HepG2 (cell line): ENCODE results near the gene DGKG. TPM values are rescaled to one million over a fixed set of nuclear protein-coding genes. Genes with fewer than 3 reads are reported as not detected.

Experiments used
- ATAC-seq: fragments of 200-7000 bp; cut with Tn5 transposase; 3 replicates; pipeline ENCODE4 v1.9.1; 2020; ENCODE audit warnings: mild to moderate bottlenecking, moderate library complexity
- BruUV-seq: library from RNA; stranded (reverse); fragments of 400-500 nt; replicated peaks from 2 replicates; lab custom pipeline; 2021; lab: Mats Ljungman, UMichigan
- CTCF ChIA-PET: fragments of 300-600 bp; formaldehyde crosslinking; extraction: SDS; loops from one replicate; lab custom pipeline; 2021; ENCODE audit warnings: low total read pairs, inconsistent platforms, low intra/inter-chr PET ratio; lab: Yijun Ruan, JAX
- POLR2A ChIA-PET: fragments of 350-600 bp; sonication (Branson Sonifier 250); formaldehyde crosslinking; loops from one replicate; lab custom pipeline; 2020; ENCODE audit warnings: antibody characterized with exemption, inconsistent platforms; lab: Yijun Ruan, JAX
- DNase-seq: peaks from one replicate; pipeline ENCODE4 v3.0.0-alpha.2; 2015; ENCODE audit warnings: low spot score
- FAIRE-seq: peaks from 3 replicates; lab custom pipeline; 2011; peaks lifted over from hg19 to GRCh38; lab: Jason Lieb, UNC
- H2AFZ ChIP-seq: one replicate; pipeline ENCODE4 v1.6.1; 2011; ENCODE audit warnings: low read length, inconsistent platforms
- H3K27ac ChIP-seq: fragments of 300-600 bp; 3 replicates; pipeline ENCODE4 v1.8.0; 2011; ENCODE audit warnings: mixed run types, mild to moderate bottlenecking, mixed read lengths, low read length, inconsistent platforms; ENCODE audit not compliant: insufficient read depth; ENCODE audit errors: extremely low read length
- H3K27me3 ChIP-seq, 2 experiments: fragments of 200-600 bp in 1 of 2; 2 replicates in 1 of 2; 3 replicates in 1 of 2; pipeline versions ENCODE4 v1.6.0 to v1.8.0; 2011; ENCODE audit warnings: low read length in 2 of 2, mild to moderate bottlenecking in 2 of 2, moderate library complexity in 2 of 2, inconsistent platforms in 1 of 2; ENCODE audit not compliant: insufficient read depth in 2 of 2, control insufficient read depth in 1 of 2
- H3K36me3 ChIP-seq, 2 experiments: fragments of 200-600 bp in 1 of 2; replicated peaks in 1 of 2; 2 replicates in 1 of 2; 3 replicates in 1 of 2; pipeline versions ENCODE4 v1.5.1 to v1.8.0; 2011; ENCODE audit warnings: low read length in 2 of 2, inconsistent platforms in 1 of 2; ENCODE audit not compliant: insufficient read depth in 2 of 2, control insufficient read depth in 1 of 2
- H3K4me1 ChIP-seq: 2 replicates; pipeline ENCODE4 v1.5.1; 2012; ENCODE audit warnings: low read length, inconsistent platforms; ENCODE audit not compliant: insufficient read depth
- H3K4me2 ChIP-seq: 2 replicates; pipeline ENCODE4 v1.6.0; 2011; ENCODE audit warnings: low read depth, low read length, inconsistent platforms
- H3K4me3 ChIP-seq, 3 experiments: fragments of 200-600 bp in 1 of 3; sonication (generic), shearing (Covaris generic) in 1 of 3; replicated peaks in 1 of 3; 2 replicates each; pipeline ENCODE4 v1.5.1; 2011 to 2016; ENCODE audit warnings: low read length in 3 of 3, inconsistent platforms in 2 of 3, low read depth in 2 of 3, mild to moderate bottlenecking in 2 of 3, control low read depth in 1 of 3, mixed read lengths in 1 of 3; ENCODE audit not compliant: insufficient read depth in 1 of 3
- H3K79me2 ChIP-seq: one replicate; pipeline ENCODE4 v1.6.1; 2011; ENCODE audit warnings: low read length, inconsistent platforms; ENCODE audit not compliant: insufficient read depth
- H3K9ac ChIP-seq: 2 replicates; pipeline ENCODE4 v1.6.0; 2011; ENCODE audit warnings: mild to moderate bottlenecking, low read depth, low read length, inconsistent platforms; ENCODE audit not compliant: insufficient read depth
- H3K9me3 ChIP-seq: 2 replicates; pipeline ENCODE4 v1.5.1; 2012; ENCODE audit warnings: mild to moderate bottlenecking, low read length
- H4K20me1 ChIP-seq: 2 replicates; pipeline ENCODE4 v1.6.0; 2011; ENCODE audit warnings: inconsistent platforms, mild to moderate bottlenecking, low read length, moderate library complexity; ENCODE audit not compliant: insufficient read depth
- CBFB ChIP-seq: sonication (generic); formaldehyde crosslinking; IDR thresholded peaks from 2 replicates; pipeline ENCODE4 v1.4.0; 2020; ENCODE audit warnings: missing genetic modification reagents
- CCDC6 ChIP-seq: sonication (generic); formaldehyde crosslinking; IDR thresholded peaks from 2 replicates; pipeline ENCODE4 v1.8.1; 2022; ENCODE audit warnings: mild to moderate bottlenecking, missing genetic modification reagents, moderate library complexity
- DR1 ChIP-seq: sonication (generic); formaldehyde crosslinking; IDR thresholded peaks from 2 replicates; pipeline ENCODE4 v1.8.0; 2021; ENCODE audit warnings: mild to moderate bottlenecking, missing genetic modification reagents, inconsistent platforms
- MIER3 ChIP-seq: IDR thresholded peaks from 2 replicates; pipeline ENCODE4 v1.6.1; 2016; ENCODE audit warnings: missing compliant biosample characterization, borderline replicate concordance
- ZNF331 ChIP-seq: sonication (generic); formaldehyde crosslinking; IDR thresholded peaks from 2 replicates; pipeline ENCODE4 v1.4.0; 2020; ENCODE audit warnings: missing genetic modification reagents
- ZNF333 ChIP-seq: sonication (generic); formaldehyde crosslinking; IDR thresholded peaks from 2 replicates; pipeline ENCODE4 v1.4.0; 2020; ENCODE audit warnings: mild to moderate bottlenecking, missing genetic modification reagents, borderline replicate concordance
- ZNF660 ChIP-seq: sonication (generic); formaldehyde crosslinking; IDR thresholded peaks from 2 replicates; pipeline ENCODE4 v1.5.1; 2020; ENCODE audit warnings: mild to moderate bottlenecking, low read depth, missing genetic modification reagents, borderline replicate concordance
- WGBS: methylation state at CpG from one replicate; pipeline ENCODE4 v1.1.6; 2017; ENCODE audit warnings: low lambda C conversion rate; 5-methylcytosine and 5-hydroxymethylcytosine counted together
- in situ Hi-C: cut with HindIII; loops from 2 replicates; pipeline ENCODE4 v1.10.0; 2017; ENCODE audit warnings: low pct_unique_long_range_greater_than_20kb; ENCODE audit not compliant: extremely low pct_ligation_motif_present
- intact Hi-C: fragments of 100-400 bp; cut with micrococcal nuclease; formaldehyde crosslinking; loops from one replicate; pipeline ENCODE4 v1.10.0; 2022; ENCODE audit not compliant: unreplicated experiment
- polyA plus RNA-seq, 8 experiments: library from polyadenylated mRNA; depleted of rRNA in 3 of 8; stranded (reverse) in 7 of 8; unstranded in 1 of 8; fragments of >200 nt; fragmentation: Illumina TruSeq in 4 of 8; extraction: Trizol in 4 of 8; gene quantifications; 2 replicates each; pipeline versions ENCODE4 v1.2.1 to v1.2.3, GENCODE V29; 2011 to 2016; ENCODE audit warnings: low read depth in 4 of 8, missing spikeins in 1 of 8, mixed read lengths in 1 of 8; ENCODE audit not compliant: insufficient read depth in 1 of 8
- total RNA-seq, 5 experiments: library from RNA; depleted of rRNA; stranded (reverse); fragments of >200 nt; fragmentation: Illumina TruSeq; extraction: Trizol; gene quantifications; 2 replicates each; pipeline ENCODE4 v1.2.3, GENCODE V29; 2016; ENCODE audit warnings: low read depth in 1 of 5
- TF ChIP-seq, protein P1 (sequence below): sonication (generic); formaldehyde crosslinking; IDR thresholded peaks from 2 replicates; pipeline ENCODE4 v1.9.0; 2022; ENCODE audit warnings: missing genetic modification reagents, mild to moderate bottlenecking, borderline replicate concordance
- TF ChIP-seq, protein P2 (sequence below): sonication (generic); formaldehyde crosslinking; IDR thresholded peaks from 2 replicates; pipeline ENCODE4 v1.5.1; 2020; ENCODE audit warnings: mild to moderate bottlenecking, missing genetic modification reagents, borderline replicate concordance

The DGKG gene
- total and polyA plus RNA-seq, 2 of the 13 experiments (the other 11 are each of a cell fraction or from before 2014, with no cell fraction given), result 3.8 to 6.2 TPM

DNA sequence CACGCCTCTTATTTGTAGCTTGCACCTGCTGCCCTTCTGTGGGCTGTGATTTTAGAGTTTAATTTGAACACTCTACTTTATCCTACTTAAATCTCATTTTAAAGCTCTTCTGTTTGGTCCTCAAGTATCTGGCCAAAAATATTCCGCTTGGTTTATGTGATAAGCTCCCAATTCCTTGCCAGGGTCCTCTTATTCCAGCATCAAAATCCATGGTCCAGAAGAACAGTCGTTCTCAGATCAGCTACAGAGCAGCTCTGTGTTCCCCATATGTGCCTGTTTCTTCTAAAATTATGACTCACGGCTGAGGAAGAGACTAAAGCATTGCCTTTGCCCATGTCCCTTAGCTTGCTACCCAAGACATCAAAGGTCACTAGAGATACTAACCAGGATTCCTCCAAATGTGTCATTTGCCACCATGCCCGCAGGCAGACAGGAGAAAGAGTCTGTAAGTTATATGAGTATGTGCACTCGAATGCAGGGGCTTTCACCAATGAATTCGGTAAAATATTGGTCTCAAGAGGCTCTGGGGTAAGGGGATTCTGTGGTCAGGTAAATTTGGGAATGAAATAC is 137.9 kb downstream of the DGKG start:
- Histone ChIP-seq H3K4me1 (no peaks in the 10 kb centered on the region), H4K20me1 (no peaks in the 10 kb centered on the region), H3K79me2 (no peaks in the 10 kb centered on the region), H3K27me3 (no peaks in the 10 kb centered on the region), H3K27ac (no peak overlapping the region), H3K36me3 (peaks cover 0 to 1% of the 10 kb centered on the region in 2 experiments; a peak in 1 of 5 replicates), H3K4me2 (no peak overlapping the region), H3K9ac (no peak overlapping the region), H2AFZ (no peak overlapping the region), H3K9me3 (no peaks in the 10 kb centered on the region), H3K4me3 (no peak overlapping the region)
- ATAC-seq (no peak), FAIRE-seq (no peak), DNase-seq (no peak)
- 91% methylated on average over 7 of the region's 7 CpGs for WGBS
- POLR2A ChIA-PET, result no interaction called here
- in situ Hi-C loops (no loop called here), intact Hi-C loops (no loop called here)
- TF ChIP-seq CBFB (CRISPR knock-in tag), result no peak
- TF ChIP-seq ZNF331 (CRISPR knock-in tag), result no peak
- TF ChIP-seq DR1, result no peak
- TF ChIP-seq ZNF660 (CRISPR knock-in tag), result no peak
- TF ChIP-seq, protein P1, sequence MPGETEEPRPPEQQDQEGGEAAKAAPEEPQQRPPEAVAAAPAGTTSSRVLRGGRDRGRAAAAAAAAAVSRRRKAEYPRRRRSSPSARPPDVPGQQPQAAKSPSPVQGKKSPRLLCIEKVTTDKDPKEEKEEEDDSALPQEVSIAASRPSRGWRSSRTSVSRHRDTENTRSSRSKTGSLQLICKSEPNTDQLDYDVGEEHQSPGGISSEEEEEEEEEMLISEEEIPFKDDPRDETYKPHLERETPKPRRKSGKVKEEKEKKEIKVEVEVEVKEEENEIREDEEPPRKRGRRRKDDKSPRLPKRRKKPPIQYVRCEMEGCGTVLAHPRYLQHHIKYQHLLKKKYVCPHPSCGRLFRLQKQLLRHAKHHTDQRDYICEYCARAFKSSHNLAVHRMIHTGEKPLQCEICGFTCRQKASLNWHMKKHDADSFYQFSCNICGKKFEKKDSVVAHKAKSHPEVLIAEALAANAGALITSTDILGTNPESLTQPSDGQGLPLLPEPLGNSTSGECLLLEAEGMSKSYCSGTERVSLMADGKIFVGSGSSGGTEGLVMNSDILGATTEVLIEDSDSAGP (CRISPR knock-in tag), result no peak
- TF ChIP-seq, protein P2, sequence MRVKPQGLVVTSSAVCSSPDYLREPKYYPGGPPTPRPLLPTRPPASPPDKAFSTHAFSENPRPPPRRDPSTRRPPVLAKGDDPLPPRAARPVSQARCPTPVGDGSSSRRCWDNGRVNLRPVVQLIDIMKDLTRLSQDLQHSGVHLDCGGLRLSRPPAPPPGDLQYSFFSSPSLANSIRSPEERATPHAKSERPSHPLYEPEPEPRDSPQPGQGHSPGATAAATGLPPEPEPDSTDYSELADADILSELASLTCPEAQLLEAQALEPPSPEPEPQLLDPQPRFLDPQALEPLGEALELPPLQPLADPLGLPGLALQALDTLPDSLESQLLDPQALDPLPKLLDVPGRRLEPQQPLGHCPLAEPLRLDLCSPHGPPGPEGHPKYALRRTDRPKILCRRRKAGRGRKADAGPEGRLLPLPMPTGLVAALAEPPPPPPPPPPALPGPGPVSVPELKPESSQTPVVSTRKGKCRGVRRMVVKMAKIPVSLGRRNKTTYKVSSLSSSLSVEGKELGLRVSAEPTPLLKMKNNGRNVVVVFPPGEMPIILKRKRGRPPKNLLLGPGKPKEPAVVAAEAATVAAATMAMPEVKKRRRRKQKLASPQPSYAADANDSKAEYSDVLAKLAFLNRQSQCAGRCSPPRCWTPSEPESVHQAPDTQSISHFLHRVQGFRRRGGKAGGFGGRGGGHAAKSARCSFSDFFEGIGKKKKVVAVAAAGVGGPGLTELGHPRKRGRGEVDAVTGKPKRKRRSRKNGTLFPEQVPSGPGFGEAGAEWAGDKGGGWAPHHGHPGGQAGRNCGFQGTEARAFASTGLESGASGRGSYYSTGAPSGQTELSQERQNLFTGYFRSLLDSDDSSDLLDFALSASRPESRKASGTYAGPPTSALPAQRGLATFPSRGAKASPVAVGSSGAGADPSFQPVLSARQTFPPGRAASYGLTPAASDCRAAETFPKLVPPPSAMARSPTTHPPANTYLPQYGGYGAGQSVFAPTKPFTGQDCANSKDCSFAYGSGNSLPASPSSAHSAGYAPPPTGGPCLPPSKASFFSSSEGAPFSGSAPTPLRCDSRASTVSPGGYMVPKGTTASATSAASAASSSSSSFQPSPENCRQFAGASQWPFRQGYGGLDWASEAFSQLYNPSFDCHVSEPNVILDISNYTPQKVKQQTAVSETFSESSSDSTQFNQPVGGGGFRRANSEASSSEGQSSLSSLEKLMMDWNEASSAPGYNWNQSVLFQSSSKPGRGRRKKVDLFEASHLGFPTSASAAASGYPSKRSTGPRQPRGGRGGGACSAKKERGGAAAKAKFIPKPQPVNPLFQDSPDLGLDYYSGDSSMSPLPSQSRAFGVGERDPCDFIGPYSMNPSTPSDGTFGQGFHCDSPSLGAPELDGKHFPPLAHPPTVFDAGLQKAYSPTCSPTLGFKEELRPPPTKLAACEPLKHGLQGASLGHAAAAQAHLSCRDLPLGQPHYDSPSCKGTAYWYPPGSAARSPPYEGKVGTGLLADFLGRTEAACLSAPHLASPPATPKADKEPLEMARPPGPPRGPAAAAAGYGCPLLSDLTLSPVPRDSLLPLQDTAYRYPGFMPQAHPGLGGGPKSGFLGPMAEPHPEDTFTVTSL (CRISPR knock-in tag), result no peak
- no peak for TF ChIP-seq ZNF333
- no peak for TF ChIP-seq CCDC6 (CRISPR knock-in tag)
- TF ChIP-seq MIER3 (CRISPR knock-in tag), result no peak
- CTCF ChIA-PET, result no interaction called here
- BruUV-seq, result no TSS peak
